Measurements from ENCODE around the gene SAMMSON.

SAMMSON gene

GRCh38 chr3:70020906-70021660 is 21.6 kb downstream of the SAMMSON start:
- DNase-seq: no peak

GRCh38 chr3:70028361-70028760 is 28.8 kb downstream of the SAMMSON start:
- no peak for DNase-seq

DNA sequence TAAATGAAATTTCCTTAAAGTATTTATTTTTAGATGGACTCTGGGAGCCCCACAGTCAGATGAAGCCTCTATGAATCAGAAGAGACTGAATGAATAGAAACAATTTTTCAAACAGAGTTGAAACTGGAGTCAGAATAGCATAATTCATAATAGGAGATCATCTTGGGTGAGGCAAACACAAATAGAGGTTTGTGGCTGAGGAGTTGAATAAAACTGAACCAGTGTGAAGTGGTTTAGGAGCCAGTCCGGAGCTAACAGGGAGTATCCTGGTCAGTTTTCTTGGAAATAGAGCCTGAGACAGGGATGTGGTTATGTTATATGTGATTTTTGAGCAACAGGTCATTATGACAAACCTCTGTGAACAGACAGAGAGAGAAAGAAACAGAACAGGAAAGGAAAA is 39.2 kb downstream of the SAMMSON start:
- DNase-seq: no peak

DNA sequence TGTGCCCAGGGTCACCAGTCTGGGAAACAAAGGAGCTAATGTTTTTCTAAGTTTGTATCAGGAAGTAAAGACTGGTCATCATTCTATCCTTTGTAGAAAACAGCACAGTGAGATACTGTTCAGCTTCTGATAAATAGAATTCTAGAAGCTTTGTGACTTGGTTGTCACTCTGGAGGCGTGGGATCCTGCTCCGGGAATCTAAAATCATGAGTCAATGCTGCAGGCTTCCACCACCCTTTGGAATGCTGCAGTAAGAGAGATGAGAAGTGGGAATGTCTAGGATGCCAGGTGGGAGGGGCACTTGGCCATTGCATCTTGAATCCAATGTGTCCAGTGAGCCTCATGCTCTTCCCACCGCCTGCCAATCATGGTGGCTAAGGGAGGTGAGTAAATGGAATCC is 40.9 kb downstream of the SAMMSON start:
- no peak for DNase-seq

DNA sequence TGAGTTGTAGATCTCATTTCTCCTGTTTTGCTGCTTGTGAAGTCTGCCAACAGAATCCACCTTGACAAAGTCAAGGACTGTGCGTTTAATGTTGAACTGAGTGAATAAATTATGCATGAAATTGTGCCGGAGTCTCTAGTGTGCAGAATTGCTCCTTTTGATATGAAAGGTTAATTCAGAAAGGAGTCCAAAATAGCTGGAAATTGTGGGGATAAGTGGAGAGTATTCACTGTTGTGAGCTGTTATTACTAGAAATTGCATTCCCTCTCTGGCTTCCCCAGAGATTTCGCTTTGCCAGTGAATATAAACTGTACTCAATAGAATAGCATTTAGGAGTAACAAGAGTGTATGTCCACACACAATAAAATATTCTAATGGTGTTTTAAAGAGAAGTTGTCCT is 43.1 kb downstream of the SAMMSON start:
- DNase-seq: no peak

GRCh38 chr3:70049761-70050160 is 50.2 kb downstream of the SAMMSON start:
- DNase-seq: peak; percentile 10

DNA sequence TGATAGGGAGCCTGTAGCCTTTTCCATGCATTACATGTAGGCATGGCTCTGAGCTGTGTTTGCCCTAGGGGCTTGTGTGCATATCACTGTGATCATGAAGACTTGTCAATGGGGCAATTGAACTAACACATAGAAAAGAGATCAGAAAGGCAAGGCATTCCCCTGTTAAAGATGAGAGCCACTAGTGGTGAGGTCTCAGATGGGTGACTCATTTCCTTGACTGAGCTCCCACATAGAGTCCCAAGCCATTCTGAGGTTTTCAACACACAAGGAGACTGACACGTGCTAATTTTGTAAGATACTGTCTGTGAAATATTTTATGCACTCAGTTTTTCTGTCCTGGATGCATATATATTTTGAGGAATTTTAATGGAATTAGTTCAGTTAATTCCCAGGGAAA is 53.8 kb downstream of the SAMMSON start:
- no peak for DNase-seq

GRCh38 chr3:70056081-70056480 is 56.5 kb downstream of the SAMMSON start:
- DNase-seq: no peak

DNA sequence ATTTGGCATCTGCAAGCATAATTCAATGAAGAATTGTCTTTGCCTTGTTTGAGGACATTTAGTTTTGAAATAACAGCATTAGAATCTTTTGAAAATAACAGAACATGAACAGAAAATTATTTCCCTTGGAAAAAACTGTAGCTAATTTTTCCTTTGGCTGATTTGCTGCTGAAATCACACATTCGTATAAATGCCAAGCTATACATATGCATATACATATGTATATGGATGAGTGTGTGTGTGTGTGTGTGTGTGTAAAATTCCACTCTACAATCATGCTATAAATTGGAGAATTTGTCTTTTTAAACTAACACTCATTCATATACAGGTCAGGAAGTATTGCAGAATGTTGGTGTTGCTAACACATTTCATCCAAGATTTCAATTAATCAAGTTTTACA is 57.9 kb downstream of the SAMMSON start:
- DNase-seq: no peak

- no peak for DNase-seq
These were observed 61.6 kb downstream of the SAMMSON start for GRCh38 chr3:70061096-70061495.

DNA sequence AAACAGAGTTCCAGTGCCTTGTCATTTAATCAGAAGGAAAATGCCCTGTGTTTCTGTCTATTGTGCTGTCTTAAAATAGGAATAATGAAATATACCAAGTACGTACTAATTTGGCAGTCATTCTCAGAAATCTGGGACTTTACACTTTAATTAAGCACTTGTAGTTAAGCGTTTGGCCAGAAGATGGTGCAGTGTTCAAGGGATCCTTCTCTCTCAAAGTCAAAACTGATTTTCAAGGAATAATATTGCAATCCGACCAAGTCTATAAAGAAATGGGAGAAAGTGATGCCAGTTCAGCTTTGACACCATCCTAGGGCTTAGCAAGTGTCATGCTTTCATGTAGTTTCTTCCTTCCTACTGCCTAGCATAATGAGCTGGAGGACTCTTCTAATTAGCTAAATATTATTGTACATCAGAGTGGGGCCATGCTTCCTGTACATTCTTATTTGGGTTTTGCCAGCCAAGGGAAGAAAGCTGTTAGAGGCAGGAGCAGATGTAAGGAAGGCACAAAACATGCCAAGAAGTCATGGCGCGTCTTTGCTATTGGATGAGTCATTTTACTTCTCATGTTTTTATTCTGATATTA is 64.8 kb downstream of the SAMMSON start:
- peak; percentile 3 for DNase-seq

DNA sequence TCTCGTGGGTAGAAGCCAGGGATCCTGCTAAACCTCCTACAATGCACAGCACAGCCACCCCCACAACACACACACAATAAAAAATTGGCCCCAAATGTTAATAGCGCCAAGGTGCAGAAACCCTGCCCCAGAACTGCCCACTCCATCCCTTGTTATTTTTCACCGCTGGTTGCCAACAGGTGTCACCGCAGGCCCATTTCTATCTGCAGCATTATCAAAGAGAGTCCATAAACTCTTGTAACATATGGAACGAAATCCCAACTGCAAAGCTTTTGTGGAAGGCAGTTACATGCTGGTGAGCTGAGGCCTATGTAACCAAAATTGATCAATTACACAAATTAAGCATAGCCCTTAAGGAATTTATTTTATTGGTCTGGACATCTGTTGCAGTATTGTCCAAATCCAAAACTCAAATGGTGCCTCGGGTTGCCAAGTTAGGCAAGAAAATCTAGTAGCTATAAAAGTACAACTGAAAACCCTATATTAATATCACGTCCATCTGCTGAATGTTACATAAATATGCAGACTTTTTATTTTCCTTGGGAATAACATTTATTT is 66.2 kb downstream of the SAMMSON start:
- DNase-seq: no peak

DNA sequence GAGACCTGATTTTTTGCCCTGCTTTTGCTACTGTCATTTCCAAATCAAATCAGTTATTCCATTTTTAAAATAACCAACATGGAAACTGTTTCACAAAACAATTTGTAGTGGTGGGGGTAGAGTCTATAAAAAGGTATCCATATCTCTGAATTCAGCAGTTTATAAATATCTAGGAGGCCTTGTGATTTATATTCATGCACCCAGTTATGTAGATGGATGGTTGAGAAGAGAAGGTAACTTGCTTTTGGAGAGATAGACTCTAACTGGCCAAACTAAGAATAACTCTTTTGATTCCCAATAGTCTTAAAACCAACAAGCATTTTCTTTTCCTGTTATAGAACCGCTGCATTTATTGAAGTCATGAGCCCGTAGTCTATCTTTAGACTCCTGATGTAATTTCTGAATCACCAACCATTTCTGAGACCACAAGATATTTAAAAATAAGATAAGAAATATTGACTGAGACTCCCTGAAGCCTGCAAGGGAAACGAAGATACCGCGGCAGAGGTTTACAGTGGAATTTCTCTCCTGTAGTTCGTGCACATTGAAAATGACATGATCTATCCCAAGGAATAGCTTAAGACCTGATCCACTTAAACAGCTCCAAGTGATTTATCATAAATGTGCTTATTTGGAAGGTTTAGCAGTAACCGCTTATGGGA is 68.5 kb downstream of the SAMMSON start:
- no peak for DNase-seq

DNA sequence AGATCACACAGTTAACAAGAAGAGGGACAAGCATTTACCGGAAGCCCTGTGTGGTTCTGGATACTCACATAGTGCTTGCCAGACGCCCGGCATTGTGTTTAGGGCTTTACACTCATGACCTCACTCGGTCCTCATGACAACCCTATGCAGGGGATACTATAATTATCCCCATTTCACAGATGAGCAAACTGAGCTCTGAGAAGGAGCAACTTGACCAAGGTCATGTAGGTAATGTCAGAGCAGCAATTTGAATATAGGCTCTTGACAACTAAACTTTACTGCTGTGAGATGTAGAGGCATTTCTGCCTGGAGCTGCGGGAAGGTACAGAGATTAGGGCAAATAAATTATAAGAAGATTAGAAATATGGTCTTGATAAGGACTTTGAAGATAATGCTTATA is 70.0 kb downstream of the SAMMSON start:
- no peak for DNase-seq

DNA sequence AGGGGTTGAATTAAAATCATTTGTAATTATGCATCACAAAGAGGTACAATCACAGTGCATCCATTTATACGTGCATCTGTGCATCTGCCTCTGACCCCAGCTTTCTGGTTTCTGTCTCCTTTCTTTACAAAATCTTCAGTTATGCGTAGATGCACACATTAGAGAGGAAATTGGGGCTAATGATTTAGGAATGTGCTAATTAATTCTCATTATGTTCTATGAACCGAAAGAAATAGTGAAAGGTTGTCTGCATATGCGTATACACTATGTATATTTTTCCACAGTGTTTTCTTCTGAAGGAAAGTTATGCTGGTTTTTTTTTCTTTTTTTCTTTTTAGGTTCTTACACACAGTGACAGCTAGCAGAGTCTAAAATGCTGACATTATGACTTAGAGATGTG is 71.6 kb downstream of the SAMMSON start:
- DNase-seq: no peak

GRCh38 chr3:70072180-70072579 is 72.6 kb downstream of the SAMMSON start:
- DNase-seq: no peak

DNA sequence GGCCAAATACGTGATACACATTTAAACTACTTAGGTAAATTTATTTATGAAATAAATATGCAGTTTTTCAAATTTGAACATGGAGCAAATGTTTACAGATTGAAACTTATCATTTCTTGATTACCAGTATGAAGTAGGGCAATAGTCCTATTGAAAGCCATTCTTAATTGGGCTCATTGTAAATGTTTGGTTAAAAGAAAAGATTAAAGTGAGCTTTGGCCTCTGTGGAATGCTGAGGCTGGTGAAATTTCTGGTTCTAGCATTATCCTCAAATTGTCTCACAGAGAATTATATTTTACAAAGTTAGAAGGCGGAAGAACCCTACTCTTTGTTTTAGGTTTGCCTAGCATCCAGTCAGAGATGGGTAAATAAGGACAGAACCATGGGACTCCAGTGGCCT is 73.2 kb downstream of the SAMMSON start:
- DNase-seq: no peak

DNA sequence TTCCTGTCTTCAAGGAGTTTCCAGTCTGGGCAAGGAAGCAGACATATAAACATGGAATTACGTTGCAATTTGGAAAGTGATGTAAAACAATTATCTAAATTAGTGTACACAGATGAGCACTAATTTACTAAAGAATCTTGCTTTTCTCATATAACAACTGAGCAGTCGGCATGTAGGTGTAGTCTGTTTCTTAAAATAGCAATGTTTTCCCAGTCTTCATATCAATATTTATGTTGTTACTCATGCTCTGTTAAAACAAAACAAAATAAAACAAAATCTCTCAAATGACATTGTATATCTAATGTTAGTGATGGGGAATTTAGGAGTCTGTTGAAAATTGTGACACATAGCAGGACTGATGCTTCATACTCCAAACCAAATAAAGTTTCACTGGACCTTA is 75.6 kb downstream of the SAMMSON start:
- no peak for DNase-seq

- no peak for DNase-seq
These were observed 76.9 kb downstream of the SAMMSON start for GRCh38 chr3:70076396-70076795.

- no peak for DNase-seq
These were observed 79.2 kb downstream of the SAMMSON start for GRCh38 chr3:70078778-70079177.

DNA sequence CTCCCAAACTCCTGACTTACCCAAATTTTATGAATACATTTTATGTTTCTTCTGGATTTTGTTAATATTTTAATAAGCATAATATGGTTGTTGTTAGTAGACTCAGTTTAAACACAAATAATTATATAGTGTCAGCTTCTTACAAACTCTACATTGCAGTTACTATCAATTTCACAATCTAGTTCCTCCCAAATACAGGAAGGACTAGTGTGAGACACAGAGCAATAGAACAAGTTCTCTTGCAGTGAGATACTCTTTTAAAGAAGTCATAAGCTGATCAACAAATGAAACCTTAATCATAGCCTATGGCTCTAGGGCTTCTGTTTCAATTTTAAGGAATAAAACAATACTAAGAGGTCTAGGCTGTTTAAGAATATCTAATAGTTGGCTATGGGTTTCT is 86.1 kb downstream of the SAMMSON start:
- no peak for DNase-seq

DNA sequence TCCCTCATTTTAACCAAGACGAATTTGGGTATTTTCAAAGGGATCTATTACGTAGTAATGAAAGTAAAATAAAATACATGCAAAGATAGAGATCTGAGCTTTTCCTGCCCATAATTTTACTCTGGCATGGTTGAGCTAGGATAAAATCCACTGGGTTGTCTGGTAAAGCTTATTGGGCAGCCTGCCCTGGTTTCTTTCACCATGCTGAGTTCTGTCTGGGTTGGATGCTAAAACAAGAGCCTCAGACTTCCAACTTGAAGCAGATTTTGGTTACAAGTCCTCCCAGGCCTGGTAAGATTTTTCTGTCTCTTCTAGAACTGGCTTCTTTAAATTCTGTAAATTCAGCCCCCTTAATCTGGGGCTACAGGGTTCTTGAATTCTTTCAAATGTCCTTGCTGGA is 86.8 kb downstream of the SAMMSON start:
- no peak for DNase-seq

- no peak for DNase-seq
These were observed 90.9 kb downstream of the SAMMSON start for GRCh38 chr3:70090322-70090913.

- no peak for DNase-seq
These were observed 94.7 kb downstream of the SAMMSON start for GRCh38 chr3:70094197-70094596.
